OCI-LY7 (cell line): Measurements from ENCODE around the gene SMYD1. TPM values are rescaled to one million over a fixed set of nuclear protein-coding genes. Genes with fewer than 3 reads are reported as not detected.

Source experiments
- BruUV-seq: library from RNA; stranded (reverse); fragments of 400-500 nt; replicated peaks from 2 replicates; lab custom pipeline; 2021; lab: Mats Ljungman, UMichigan
- CTCF ChIA-PET: fragments of 300-600 bp; sonication (Branson Sonifier 250); formaldehyde crosslinking; loops from one replicate; lab custom pipeline; 2022; ENCODE audit warnings: antibody characterized with exemption; ENCODE audit not compliant: unreplicated experiment; lab: Charles Lee
- POLR2A ChIA-PET: fragments of 300-600 bp; sonication (Branson Sonifier 250); formaldehyde crosslinking; loops from one replicate; lab custom pipeline; 2022; ENCODE audit warnings: antibody characterized with exemption; lab: Charles Lee
- DNase-seq: peaks from one replicate; pipeline ENCODE4 v3.0.0-alpha.2; 2015; ENCODE audit warnings: low spot score
- H2AFZ ChIP-seq: fragments of 200-600 bp; sonication (generic), shearing (Covaris generic); 2 replicates; pipeline ENCODE4 v1.6.1; 2014; ENCODE audit warnings: mild to moderate bottlenecking, antibody characterized with exemption, low read length, moderate library complexity
- H3K27ac ChIP-seq: fragments of 200-600 bp; sonication (generic); 2 replicates; pipeline ENCODE4 v1.5.1; 2014; ENCODE audit warnings: mixed run types, low read depth, mild to moderate bottlenecking, moderate library complexity, low read length, inconsistent platforms; ENCODE audit not compliant: poor library complexity, severe bottlenecking
- H3K36me3 ChIP-seq: fragments of 200-600 bp; sonication (generic); 2 replicates; pipeline ENCODE4 v1.6.1; 2014; ENCODE audit warnings: mild to moderate bottlenecking, antibody characterized with exemption, low read length, moderate library complexity, mixed read lengths; ENCODE audit not compliant: insufficient read depth
- H3K4me1 ChIP-seq: fragments of 200-600 bp; sonication (generic); 2 replicates; pipeline ENCODE4 v1.5.1; 2014; ENCODE audit warnings: mild to moderate bottlenecking, low read length; ENCODE audit not compliant: insufficient read depth, poor library complexity, severe bottlenecking
- H3K4me2 ChIP-seq: fragments of 200-600 bp; sonication (generic); 2 replicates; pipeline ENCODE4 v1.6.1; 2014; ENCODE audit warnings: mild to moderate bottlenecking, low read length
- H3K4me3 ChIP-seq: fragments of 200-600 bp; sonication (generic); 2 replicates; pipeline ENCODE4 v1.5.1; 2014; ENCODE audit warnings: mild to moderate bottlenecking, low read depth, low read length; ENCODE audit not compliant: poor library complexity, severe bottlenecking
- H3K79me2 ChIP-seq: fragments of 200-600 bp; sonication (generic); 2 replicates; pipeline ENCODE4 v1.6.1; 2016; ENCODE audit warnings: low read depth, mild to moderate bottlenecking, low read length, moderate library complexity, mixed read lengths; ENCODE audit not compliant: insufficient read depth
- H3K9me2 ChIP-seq: fragments of 200-600 bp; sonication (generic); 2 replicates; pipeline ENCODE4 v1.6.1; 2016; ENCODE audit warnings: mild to moderate bottlenecking, low read length, mixed read lengths; ENCODE audit not compliant: insufficient read depth
- H3K9me3 ChIP-seq: fragments of 200-600 bp; sonication (generic); 2 replicates; pipeline ENCODE4 v1.6.1; 2014; ENCODE audit warnings: mild to moderate bottlenecking, mixed run types, low read length, mixed read lengths
- H4K20me1 ChIP-seq: fragments of 200-600 bp; sonication (generic); 2 replicates; pipeline ENCODE4 v1.6.1; 2014; ENCODE audit warnings: mild to moderate bottlenecking, antibody characterized with exemption, low read length, moderate library complexity, mixed read lengths; ENCODE audit not compliant: insufficient read depth
- EZH2phosphoT487 ChIP-seq: fragments of 200-600 bp; sonication (generic); IDR thresholded peaks from 2 replicates; pipeline ENCODE4 v1.6.1; 2018; ENCODE audit warnings: low read depth, borderline replicate concordance, mild to moderate bottlenecking, mixed run types, antibody characterized with exemption, low read length, moderate library complexity, mixed read lengths
- intact Hi-C: fragments of 100-400 bp; cut with micrococcal nuclease; formaldehyde crosslinking; loops from one replicate; pipeline ENCODE4 v1.10.0; 2022; ENCODE audit not compliant: unreplicated experiment
- microRNA-seq: library from miRNA; unstranded; fragments of <30 nt; microRNA quantifications from one replicate; pipeline ENCODE4 v1.2.0, GENCODE V29; 2022; ENCODE audit warnings: borderline replicate concordance
- small RNA-seq: library from RNA; depleted of rRNA; stranded (forward); fragments of <200 nt; gene quantifications from one replicate; pipeline ENCODE3, GENCODE V24; 2014
- total RNA-seq, 2 experiments: library from RNA; depleted of rRNA in 1 of 2; stranded (reverse); fragments of >200 nt in 1 of 2; shearing (Covaris generic) in 1 of 2; gene quantifications; 2 replicates each; pipeline ENCODE4 v1.2.3, GENCODE V29; 2014 to 2022
- TF ChIP-seq, protein P1 (sequence below): fragments of 200-600 bp; sonication (generic); conservative IDR thresholded peaks from 2 replicates; pipeline ENCODE4 v1.5.1; 2014; ENCODE audit warnings: mild to moderate bottlenecking, antibody characterized with exemption, low read length, moderate library complexity, mixed read lengths

The SMYD1 gene
- total RNA-seq, 2 experiments from 2014 or later: not detected

DNA sequence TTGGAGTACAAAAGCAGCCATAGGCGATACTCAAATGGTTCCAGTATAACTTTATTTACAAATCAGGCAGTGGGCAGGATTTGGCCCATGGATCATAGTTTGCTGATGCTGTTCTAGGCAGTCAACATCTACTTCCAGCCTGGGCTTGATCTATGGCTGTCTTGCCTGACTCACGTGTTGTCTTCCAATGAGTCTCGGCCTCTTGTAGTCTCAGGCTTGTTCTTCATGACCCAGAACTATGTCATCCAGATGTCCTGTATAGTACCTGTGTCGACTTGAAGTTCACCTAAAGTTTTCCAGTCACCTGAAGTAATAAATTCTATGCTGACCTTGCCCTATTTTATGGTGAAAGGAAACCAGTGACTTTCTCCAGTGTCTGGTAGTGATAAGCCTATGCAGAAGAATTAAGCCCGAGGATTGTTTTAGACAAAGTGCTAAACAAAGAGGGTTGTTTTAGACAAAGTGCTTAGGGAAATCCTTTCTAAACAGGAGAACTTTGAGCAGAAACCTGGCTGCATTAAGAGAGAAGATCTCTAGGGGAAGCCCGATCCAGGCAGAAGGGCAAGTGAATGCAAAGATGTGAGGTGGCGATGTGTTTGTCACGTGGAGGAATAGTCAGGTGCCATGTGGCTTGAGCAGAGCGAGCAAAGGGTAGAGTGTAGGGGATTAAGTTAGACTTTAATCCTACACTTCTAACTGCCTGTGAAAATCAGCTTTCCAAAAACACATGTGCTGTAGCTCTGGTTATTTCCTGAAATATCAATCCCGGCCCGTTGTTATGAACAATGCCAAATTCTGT lies 94.0 kb downstream of the SMYD1 start:
- Histone ChIP-seq H3K36me3 (no peaks in the 10 kb centered on the region), H3K4me3 (no peak overlapping the region), H3K9me3 (no peaks in the 10 kb centered on the region), H3K79me2 (no peaks in the 10 kb centered on the region), H3K27ac (no peak overlapping the region), H3K4me1 (no peaks in the 10 kb centered on the region), H3K4me2 (no peak overlapping the region), H3K9me2 (no peaks in the 10 kb centered on the region), H4K20me1 (no peaks in the 10 kb centered on the region), H2AFZ (no peak overlapping the region)
- no peak for DNase-seq
- CTCF ChIA-PET: no interaction called here
- intact Hi-C loops: loop anchor here (5.0 kb wide), 1 partner anchor 159 kb away; no protein-coding TSS in a partner anchor
- POLR2A ChIA-PET: no interaction called here
- BruUV-seq: no TSS peak
- TF ChIP-seq, protein P1, sequence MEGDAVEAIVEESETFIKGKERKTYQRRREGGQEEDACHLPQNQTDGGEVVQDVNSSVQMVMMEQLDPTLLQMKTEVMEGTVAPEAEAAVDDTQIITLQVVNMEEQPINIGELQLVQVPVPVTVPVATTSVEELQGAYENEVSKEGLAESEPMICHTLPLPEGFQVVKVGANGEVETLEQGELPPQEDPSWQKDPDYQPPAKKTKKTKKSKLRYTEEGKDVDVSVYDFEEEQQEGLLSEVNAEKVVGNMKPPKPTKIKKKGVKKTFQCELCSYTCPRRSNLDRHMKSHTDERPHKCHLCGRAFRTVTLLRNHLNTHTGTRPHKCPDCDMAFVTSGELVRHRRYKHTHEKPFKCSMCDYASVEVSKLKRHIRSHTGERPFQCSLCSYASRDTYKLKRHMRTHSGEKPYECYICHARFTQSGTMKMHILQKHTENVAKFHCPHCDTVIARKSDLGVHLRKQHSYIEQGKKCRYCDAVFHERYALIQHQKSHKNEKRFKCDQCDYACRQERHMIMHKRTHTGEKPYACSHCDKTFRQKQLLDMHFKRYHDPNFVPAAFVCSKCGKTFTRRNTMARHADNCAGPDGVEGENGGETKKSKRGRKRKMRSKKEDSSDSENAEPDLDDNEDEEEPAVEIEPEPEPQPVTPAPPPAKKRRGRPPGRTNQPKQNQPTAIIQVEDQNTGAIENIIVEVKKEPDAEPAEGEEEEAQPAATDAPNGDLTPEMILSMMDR: no peak
- TF ChIP-seq EZH2phosphoT487: no peak

Small RNA genes within 50 kb of the gene (microRNA-seq; reads per million reads assigned to microRNA genes)
- not detected for gene MIR4780

Small RNA genes within 50 kb of the gene (small RNA-seq; reads per million reads assigned to genes)
- not detected for gene MIR4780

Other genes with a start within 250 kb of the SMYD1 start
- not detected in 2 replicates for gene RGPD2, start 242.0 kb upstream of the SMYD1 start, total RNA-seq (2014; rRNA removed; shearing (Covaris generic))
- 0.49 TPM in 1 of 2 replicates, not detected in the other for gene RGPD2, start 242.0 kb upstream of the SMYD1 start, total RNA-seq (2022)
- gene RNU2-63P, start 51.3 kb upstream of the SMYD1 start, total RNA-seq (2014; rRNA removed; shearing (Covaris generic)): 97.4 and 246 TPM in 2 replicates
- 4.8 and 17.9 TPM in 2 replicates for gene RNU2-63P, start 51.3 kb upstream of the SMYD1 start, total RNA-seq (2022)
- gene KRCC1, start 12.0 kb upstream of the SMYD1 start, total RNA-seq (2014; rRNA removed; shearing (Covaris generic)): 18.7 and 22.1 TPM in 2 replicates
- gene KRCC1, start 12.0 kb upstream of the SMYD1 start, total RNA-seq (2022): 26.6 and 31.7 TPM in 2 replicates
- not detected in 2 replicates for gene FABP1, start 60.2 kb downstream of the SMYD1 start, total RNA-seq (2014; rRNA removed; shearing (Covaris generic))
- gene FABP1, start 60.2 kb downstream of the SMYD1 start, total RNA-seq (2022): not detected in 2 replicates
- gene THNSL2, start 102.5 kb downstream of the SMYD1 start, total RNA-seq (2014; rRNA removed; shearing (Covaris generic)): not detected in 2 replicates
- not detected in 2 replicates for gene THNSL2, start 102.5 kb downstream of the SMYD1 start, total RNA-seq (2022)